HG03097 (cell line): Measurements from ENCODE around the gene LAP3.
A peak's percentile ranks its signal among the peaks of the same experiment; 100 is the strongest.
"Not testable (repeated sequence)": the region's sequence is repeated elsewhere in the genome, so short reads cannot be mapped to it uniquely, and the experiment has no call there.

Experiments
- ATAC-seq: cut with Tn5 transposase; IDR thresholded peaks from one replicate; pipeline ENCODE4 v1.9.1; 2021; ENCODE audit not compliant: unreplicated experiment, low FRiP score

The LAP3 gene

GRCh38 chr4:17561195-17561909 is 15.6 kb upstream of the LAP3 start:
- no peak for ATAC-seq

- no peak for ATAC-seq
Measured at GRCh38 chr4:17562157-17562556, 14.8 kb upstream of the LAP3 start.

- ATAC-seq = no peak
Measured at GRCh38 chr4:17565846-17566245, 11.2 kb upstream of the LAP3 start.

- ATAC-seq = no peak
Measured at GRCh38 chr4:17567271-17567670, 9.7 kb upstream of the LAP3 start.

GRCh38 chr4:17574206-17574605 is 2.8 kb upstream of the LAP3 start:
- ATAC-seq = no peak

- not testable (repeated sequence) for ATAC-seq
Measured at GRCh38 chr4:17575177-17575576, 1.8 kb upstream of the LAP3 start.

GRCh38 chr4:17577665-17578481 is 875 bp downstream of the LAP3 start:
- no peak for ATAC-seq

GRCh38 chr4:17578482-17578891 is 1.5 kb downstream of the LAP3 start:
- peak; percentile 26 for ATAC-seq

GRCh38 chr4:17580969-17581368 is 4.0 kb downstream of the LAP3 start:
- no peak for ATAC-seq

GRCh38 chr4:17583276-17583675 is 6.3 kb downstream of the LAP3 start:
- no peak for ATAC-seq

GRCh38 chr4:17583941-17584340 is 6.9 kb downstream of the LAP3 start:
- ATAC-seq = no peak

GRCh38 chr4:17584521-17585213 is 7.7 kb downstream of the LAP3 start:
- no peak for ATAC-seq

GRCh38 chr4:17587094-17587822 is 10.3 kb downstream of the LAP3 start:
- no peak for ATAC-seq

GRCh38 chr4:17589355-17589754 is 12.4 kb downstream of the LAP3 start:
- ATAC-seq = no peak

GRCh38 chr4:17595471-17596005 is 18.5 kb downstream of the LAP3 start:
- peak; percentile 74 for ATAC-seq

GRCh38 chr4:17597517-17597916 is 20.5 kb downstream of the LAP3 start:
- no peak for ATAC-seq

- ATAC-seq = no peak
Measured at GRCh38 chr4:17599826-17600225, 22.8 kb downstream of the LAP3 start.

- no peak for ATAC-seq
Measured at GRCh38 chr4:17605236-17605635, 28.2 kb downstream of the LAP3 start.

- peak; percentile 36 for ATAC-seq
Measured at GRCh38 chr4:17613761-17614415, 36.9 kb downstream of the LAP3 start.
